HL-60 (cell line): ENCODE measurements around the gene CACNA1G.

Experiments
- SPI1 ChIP-seq: IDR thresholded peaks from 2 replicates; pipeline ENCODE4 v1.6.1; 2012; ENCODE audit warnings: low read depth, mild to moderate bottlenecking, borderline replicate concordance
- TF ChIP-seq, protein P1 (sequence below): IDR thresholded peaks from one replicate; pipeline ENCODE4 v1.5.1; 2011; ENCODE audit warnings: low read length, control low read depth, inconsistent platforms; ENCODE audit not compliant: insufficient read depth

DNA sequence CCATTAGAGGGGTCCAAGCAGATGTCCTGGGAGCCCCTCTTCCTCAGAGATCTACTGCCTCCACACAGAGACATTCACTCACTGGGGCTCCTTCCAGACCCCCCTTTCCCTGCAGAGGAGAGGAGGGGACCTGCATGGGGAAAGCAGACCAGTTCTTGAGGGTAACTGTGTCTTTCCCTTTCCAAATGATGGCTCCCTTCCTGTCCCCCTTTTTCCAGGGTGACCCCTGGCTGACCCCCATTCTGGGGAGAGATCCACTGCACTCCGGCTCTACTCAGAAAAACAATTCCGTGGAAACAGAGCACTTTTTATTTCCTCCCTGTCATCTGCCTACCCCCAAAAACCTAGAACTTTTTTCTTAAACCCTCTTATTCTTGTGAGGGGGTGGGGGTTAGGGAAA, 6.4 kb downstream of the CACNA1G start:
- TF ChIP-seq, protein P1, sequence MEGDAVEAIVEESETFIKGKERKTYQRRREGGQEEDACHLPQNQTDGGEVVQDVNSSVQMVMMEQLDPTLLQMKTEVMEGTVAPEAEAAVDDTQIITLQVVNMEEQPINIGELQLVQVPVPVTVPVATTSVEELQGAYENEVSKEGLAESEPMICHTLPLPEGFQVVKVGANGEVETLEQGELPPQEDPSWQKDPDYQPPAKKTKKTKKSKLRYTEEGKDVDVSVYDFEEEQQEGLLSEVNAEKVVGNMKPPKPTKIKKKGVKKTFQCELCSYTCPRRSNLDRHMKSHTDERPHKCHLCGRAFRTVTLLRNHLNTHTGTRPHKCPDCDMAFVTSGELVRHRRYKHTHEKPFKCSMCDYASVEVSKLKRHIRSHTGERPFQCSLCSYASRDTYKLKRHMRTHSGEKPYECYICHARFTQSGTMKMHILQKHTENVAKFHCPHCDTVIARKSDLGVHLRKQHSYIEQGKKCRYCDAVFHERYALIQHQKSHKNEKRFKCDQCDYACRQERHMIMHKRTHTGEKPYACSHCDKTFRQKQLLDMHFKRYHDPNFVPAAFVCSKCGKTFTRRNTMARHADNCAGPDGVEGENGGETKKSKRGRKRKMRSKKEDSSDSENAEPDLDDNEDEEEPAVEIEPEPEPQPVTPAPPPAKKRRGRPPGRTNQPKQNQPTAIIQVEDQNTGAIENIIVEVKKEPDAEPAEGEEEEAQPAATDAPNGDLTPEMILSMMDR, result no peak
- TF ChIP-seq SPI1, result no peak
